GM19351 (cell line): Measurements from ENCODE around the gene TMEM131L.
"Not testable (repeated sequence)": the region's sequence is repeated elsewhere in the genome, so short reads cannot be mapped to it uniquely, and the experiment has no call there.

Experiments
- ATAC-seq: cut with Tn5 transposase; IDR thresholded peaks from one replicate; pipeline ENCODE4 v1.9.1; 2021; ENCODE audit warnings: mild to moderate bottlenecking, moderate library complexity; ENCODE audit not compliant: unreplicated experiment

TMEM131L gene

DNA sequence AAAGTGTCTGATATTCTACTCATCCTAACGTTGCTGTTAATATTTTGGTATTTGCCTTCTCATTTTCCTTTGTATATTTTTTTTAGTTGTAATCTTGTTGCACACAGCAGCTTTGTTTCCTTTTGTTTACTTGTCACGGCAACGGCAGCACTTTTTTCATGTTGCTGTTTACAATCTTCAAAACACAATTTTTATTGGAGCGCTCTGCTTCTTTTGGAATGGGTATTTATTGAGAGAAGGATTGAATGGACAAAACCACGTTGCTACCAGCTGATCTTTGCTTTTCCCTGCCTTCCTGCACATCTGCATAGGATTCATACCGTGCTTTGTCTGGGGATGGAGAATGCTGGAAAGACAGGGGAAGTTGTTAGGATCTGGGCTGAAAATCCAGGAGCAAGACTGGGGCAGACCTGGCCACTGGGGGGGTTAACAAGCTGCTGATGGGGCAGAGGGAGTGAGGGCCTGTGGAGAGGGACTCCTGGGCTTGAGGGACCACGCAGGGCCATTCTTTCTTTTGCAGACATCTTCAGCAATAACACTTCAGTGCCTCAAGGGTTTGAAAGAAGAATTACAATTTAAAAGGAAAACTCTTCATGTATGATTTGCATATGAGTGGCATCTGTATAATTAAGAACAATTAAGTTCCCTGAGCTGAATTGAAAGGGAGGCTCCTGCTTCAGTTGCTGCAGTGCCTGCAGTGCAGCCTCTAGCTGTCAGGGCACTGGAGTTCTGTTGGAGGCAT is 69.8 kb downstream of the TMEM131L start:
- ATAC-seq: peak; percentile 44

DNA sequence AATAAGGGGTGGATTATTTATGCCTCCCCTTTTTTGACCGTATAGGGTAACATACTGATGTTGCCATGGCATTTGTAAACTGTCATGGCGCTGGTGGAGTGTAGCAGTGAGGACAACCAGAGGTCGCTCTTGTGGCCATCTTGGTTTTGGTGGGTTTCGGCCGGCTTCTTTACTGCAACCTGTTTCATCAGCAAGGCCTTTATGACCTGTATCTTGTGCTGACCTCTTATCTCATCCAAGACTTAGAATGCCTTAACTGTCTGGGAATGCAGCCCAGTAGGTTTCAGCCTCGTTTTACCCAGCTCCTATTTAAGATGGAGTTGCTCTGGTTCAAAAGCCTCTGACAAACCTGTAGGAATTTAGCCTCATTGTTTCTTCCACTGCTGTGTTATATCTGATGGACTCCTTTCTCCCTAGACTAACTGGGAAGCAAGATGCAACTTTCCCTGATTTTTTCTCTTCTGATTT is 71.4 kb downstream of the TMEM131L start:
- ATAC-seq: no peak

DNA sequence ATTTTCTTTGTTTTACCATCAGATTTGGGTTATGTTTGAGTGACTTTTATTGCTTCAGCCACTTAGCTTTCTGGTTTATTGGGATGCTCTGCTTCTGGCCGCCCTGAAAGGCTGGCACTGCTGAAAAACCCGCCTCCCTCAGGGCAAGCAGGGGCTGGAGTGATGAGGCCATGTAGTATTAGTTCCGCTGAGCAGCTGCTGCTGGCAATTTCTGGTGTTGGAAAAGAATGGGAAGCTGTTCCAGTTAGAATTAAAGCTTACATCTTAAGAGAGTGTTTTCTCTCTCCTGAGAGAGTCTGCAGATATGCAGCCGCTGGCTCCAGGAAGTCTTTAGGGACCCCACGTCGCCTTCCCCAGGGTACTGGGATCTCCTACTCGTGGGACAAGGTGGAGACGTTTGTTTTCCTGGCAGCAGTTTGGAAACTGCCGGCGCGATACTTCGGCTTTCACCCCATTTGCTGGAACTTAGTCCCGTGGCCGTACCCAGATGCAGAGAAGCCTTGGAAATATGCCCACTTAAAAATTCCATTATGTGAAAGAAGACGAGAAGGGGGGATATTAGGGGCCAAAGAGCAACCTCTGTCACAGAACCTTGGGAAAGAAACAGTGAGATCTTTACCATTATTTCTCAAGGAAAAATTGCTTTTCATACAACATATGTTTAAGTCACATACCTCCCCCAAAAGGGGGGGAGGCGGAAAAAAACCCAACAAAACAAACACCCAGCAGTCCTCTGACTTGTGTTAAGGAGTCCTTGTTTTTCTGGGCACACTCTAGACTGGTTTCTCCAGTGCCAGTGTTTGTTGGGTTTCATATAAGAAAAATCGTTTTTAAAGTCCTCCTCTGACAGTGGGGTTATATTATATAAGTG is 72.6 kb downstream of the TMEM131L start:
- no peak for ATAC-seq

DNA sequence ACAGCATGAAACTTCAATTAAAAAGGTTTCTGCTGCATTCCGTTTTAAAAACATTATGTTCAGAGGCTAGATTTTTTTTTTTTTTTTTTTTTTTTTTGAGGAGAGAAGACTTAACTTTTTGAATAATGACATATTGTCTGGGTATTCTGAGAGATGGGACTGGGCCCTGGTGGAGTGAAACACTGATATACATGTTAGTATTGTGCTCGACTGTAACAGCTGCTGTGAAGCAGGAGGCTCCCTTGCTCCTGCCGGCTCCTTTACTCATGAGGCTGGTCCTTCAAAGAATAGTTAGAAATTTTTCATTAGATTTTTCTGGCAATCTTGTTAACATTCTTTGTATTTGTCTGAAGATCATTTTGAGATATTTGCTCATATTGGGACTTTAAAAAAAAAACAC is 73.3 kb downstream of the TMEM131L start:
- ATAC-seq: no peak

DNA sequence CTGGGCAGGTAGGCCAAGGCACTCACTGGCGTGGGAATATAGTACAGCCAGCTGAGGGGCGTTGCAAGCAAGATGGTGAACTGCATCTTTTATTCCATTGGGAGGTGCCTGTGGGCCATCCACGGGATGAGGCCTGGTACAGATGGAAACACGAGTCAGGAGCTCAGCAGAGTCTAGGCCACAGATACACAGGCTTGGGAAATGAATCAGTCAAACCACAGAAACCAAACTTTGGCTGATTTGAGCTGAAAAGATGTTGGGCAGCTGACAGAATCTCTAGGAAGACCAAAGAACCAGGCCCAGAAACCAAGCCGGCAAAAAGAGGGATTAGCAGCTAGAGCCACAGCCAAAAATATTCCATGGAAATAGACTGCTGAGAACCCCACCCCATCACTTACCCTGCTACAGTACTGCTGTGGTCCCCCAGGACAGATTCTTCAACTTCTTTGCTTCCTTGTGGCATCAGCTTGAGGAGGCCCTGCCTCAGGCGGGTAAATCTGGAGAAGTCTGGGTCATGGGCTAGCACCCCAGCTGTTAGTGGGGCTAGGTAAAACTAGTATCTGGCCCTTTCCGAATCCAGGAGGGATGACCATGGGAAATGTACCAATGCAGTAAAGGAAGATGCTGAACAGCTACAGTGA is 75.4 kb downstream of the TMEM131L start:
- no peak for ATAC-seq

DNA sequence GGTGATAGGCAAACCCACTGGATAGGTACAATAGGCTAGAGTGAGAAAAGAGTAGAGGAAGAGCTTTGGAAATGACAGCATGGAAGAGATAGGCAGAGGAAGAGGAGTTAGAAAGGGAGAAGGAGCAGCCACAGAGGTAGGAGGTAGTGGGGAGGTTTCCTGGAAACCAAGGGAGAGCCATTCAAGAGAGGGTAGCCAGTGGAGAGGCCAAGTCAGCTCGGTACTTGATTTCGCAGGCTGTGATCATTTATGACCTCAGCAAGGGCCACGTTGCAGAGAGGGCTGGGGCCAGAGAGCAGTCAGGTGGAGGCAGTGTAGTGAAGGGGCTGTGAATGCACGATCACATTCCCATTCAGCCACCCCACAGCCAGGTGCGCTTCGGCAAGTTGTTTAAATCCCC is 76.0 kb downstream of the TMEM131L start:
- ATAC-seq: no peak

DNA sequence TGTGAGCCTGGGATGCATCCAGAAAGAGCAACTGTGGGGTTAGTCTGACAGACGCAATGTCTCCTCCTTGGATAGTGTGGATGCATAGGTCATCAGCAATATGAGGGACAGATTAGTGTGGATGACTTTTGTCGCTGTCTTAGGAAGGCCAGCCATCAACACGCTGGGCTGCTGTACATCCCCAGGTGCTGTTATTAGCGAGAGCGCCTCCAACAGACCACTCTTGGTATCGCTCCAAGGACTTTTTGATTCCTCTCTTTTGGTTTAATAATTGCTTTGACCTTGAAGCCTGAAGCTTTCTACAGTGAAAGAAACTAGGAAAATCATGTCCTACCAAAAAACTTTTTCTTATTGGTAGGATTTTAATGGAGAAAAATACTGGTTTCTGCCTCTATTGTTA is 76.7 kb downstream of the TMEM131L start:
- ATAC-seq: no peak

DNA sequence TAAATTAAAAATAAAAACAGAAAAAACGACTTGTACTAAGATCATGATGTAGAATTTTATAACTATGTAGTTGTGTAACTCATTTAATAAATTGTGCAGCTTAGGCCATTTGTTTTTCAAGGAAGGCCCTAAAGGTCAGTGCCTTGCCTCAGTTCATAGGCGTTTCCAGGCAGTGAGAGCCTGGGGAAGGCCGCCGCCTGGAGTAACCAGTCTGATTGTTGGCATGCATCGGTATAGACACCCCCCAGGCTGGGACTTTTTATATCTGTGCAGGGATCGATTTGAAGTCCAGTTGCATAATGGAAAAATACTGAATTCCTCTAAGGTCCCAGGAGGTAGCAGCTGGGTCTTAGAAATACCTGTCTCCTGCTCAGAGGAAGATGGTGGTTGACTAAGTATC is 77.2 kb downstream of the TMEM131L start:
- no peak for ATAC-seq

DNA sequence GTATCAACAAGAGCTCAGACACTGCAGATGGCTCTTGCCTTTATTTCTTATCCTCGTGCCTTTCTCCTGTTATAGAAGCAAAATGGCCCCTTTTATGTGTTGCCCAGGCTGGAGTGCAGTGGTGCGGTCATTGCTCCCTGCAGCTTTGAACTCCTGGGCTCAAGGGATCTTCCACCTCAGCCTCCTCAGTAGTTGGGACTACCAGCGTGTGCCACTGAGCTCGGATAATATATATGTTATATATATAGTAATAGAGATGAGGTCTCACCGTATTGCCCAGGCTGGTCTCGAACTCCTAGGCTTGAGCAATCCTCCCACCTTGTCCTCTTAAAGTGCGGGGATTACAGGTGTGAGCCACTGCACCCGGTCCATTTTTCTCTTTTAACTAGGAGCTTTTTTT is 79.7 kb downstream of the TMEM131L start:
- no peak for ATAC-seq

DNA sequence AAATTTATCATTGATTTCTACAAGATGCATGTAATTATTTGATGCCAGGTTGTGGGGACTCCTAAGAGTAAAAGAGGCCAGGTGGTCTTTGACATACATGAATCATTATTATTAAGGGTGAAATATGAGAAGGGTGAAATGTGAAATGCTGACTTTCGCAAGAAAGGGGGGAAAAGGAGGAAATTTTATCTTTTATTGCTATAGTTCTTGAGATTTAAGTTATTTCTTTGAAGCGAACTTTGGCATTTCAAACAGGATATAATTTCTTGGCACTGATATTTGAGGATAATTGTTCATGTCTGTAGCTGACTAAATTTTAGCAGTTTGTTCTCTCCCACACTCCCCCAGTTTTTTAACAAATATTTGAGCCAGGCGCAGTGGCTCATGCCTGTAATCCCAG is 80.1 kb downstream of the TMEM131L start:
- no peak for ATAC-seq

DNA sequence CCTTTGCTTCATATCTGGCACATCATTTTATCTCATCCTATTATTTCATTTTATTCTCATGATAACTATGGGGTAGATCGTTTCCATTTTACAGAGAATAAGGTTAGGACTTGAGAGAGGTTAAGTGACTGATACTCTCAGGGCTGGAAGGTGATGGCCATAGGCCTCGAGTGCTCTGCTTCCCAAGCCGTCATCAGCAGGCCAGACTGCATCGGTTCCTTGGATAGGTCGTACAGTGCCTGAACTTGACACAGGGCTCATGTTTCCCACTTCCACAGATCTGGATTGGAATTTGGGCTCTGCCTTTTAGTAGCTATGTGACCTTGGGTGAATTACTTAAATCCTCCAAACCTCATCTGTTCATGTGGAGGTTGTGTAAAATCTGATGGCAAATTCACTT is 81.4 kb downstream of the TMEM131L start:
- no peak for ATAC-seq

DNA sequence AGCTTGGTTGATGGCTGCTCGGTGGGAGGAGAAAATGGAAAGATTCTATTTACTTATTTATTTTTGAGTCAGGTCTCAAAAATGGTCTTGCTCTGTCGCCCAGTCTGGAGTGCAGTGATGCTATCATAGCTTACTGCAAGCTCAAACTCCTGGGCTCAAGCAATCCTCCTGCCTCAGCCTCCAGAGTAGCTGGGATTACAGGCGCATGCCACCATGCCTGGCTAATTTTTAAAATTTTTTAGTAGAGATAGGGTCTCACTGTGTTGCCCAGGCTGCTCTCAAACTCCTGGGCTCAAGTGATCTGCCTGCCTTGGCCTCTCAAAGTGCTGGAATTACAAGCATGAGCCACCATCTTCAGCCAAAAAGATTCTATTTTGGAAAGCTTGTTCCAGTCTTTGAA is 82.7 kb downstream of the TMEM131L start:
- ATAC-seq: not testable (repeated sequence)

DNA sequence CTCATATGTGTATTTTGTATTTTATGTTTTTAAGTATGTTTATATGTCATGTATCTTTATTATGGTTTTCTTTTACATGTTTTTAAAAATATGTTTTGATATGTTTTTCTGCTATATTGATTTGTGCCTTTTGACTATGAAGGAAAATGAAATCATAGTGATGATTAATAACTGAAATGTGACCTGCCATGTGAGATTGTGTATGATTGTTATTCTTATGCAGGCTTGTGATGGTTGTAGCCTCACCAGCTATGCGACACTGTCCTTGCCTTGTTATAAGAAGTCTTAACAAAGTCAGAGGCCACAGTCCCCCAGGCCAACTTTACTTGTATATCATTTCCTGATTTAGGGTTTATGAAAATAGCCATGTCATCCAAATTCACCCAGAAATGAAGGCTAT is 83.2 kb downstream of the TMEM131L start:
- peak; percentile 76 for ATAC-seq

DNA sequence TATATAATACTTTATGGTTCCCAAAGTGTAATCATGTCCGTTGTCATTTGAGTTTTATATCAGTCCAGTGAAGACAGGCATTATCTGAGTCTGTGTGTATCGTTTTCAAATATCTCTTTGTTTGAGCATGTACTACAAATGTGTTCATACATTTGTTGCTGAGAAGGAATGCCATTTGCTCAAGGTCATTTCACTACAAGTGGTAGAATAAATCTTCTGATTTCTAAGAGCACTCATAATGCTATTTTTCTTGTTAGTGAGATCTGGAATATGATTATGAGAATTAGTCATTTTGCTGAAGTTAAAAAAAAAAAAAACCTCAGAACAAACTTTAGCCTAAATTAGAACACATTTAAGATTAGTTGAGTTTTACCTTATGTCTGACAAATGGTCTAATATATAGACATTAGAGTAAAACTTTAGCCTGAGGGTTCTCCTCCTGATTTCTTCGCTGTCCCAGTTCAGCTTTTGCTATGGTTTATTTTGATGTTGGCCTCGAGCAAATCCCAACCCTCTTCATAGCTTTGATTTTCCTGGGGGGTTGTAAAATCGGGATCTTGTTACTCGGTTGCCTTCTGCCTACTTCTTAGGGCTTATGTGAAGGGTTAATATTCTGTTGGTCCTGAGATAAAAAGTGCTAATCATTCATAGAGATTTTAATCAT is 87.1 kb downstream of the TMEM131L start:
- no peak for ATAC-seq

DNA sequence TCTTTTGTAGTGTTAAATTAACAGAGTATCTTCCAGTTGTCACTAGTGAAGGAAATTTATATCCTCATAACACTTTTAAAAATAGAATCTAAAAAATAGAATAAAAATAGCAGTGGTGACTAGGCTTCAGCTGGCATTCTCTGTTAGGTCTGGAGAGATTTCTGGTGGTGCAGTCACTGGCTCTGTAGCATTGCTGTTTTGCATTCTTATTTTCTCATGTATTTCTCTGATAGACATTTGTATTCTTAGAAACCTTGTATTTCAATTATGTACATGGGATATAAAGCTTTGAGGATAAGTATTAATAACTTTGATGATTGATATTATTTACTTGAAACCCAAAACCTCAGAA is 87.6 kb downstream of the TMEM131L start:
- no peak for ATAC-seq

DNA sequence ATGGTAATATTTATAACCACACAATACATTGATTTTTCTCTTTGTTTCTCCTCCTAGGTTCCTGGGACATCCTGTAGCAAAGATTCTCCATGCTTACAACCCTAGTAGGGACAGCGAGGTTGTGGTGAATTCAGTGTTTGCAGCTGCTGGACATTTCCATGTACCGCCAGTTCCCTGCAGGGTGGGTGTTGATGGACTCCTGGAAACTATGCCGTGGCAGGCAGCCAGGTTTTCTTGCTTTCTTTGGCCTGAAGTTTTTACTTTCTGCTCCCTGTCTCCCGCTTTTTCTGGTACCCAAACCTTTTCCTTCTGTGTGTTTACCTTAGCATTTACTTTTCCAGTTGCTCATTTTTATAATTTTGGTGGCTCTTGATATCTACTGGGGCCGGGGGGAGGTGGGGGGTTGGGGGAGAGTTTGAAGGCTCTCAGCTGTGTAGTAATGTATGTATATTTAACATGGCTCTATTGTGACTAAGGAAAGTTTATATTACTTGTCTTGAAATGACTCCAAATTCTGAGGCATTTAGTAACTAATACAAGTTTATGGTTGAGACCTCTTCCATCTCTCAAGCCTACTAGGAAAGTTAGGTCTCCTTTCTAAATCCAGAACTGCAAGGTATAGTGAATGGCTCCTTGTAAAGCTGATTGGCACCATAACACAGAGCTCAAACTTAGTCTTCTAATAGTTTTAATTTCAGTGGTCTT is 89.7 kb downstream of the TMEM131L start:
- no peak for ATAC-seq

DNA sequence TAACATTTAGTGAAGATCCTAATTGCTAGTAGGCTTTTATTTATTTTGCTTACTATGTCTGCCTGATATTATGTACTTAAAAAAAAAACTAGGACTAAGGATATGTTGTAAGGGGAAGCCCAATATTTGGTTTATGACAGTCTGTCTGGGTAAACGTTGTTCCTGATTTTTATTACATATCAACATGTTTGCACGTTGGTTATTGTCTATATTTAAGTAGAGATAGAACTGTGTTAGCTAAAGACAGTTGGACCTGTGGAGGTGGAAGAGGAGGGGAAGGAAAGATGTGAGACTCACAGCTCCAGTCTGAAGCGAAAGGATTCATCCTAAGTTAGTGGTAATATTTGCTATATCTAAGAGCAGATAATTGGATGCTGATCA is 90.3 kb downstream of the TMEM131L start:
- ATAC-seq: no peak

DNA sequence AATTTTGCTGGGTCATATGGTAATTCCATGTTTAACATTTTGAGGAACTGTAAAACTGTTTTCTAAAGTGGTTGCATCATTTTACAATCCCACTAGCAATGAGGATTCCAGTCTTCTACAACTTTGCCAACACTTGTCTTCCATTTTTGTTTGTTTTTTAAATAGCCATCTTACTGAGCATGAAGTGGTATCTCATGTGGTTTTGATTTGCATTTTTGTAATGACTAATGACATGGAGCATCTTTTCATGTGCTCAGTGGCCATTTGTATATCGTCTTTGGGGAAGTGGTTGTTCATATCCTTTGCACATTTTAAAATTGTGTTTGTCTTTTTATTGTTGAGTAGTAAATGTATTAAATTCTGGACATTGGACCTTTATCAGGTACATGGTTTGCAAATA is 94.7 kb downstream of the TMEM131L start:
- ATAC-seq: peak; percentile 77

DNA sequence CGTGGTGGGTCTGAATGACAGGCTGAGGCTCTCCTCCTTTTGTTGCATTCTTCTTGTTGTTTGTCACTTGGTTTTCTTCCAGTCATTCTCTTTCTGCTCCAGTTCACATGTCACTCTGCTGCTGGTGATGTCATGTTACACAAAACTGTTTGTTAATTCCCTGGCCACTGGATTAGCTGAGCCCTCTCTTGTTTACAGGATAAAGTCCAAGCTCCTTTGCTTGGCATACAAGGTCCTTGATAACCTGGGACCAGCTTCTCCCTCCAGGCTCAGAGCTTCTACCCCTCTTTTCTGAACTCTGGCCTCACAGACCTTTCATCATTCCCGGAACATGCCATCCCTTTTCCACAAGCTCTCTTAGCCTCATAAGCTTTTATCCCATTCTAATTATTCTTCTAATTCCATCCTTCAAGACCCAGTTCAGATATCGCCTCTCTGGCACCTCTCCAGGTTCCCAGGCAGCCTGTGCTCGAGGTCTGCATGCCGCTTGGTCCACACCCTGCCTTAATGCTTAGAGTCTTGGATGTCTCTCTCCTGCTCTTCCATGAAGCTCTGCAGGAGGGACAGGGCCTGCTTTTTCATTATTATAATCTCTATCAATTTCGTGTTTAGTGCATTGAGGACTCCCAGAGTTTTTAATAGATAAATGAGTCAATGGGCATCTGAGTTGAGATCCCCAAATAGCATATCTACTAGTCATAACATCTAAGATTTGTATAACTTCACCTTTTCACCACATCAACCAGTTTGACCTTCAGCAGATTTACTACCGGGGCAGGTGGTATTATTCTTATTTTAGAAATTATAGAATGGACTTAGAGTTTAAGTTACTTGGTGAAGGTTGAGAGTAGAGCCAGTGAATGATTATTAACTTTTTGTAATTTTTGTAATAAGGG is 98.7 kb downstream of the TMEM131L start:
- no peak for ATAC-seq
